ENCODE measurements around the gene RPN2. TPM values are rescaled to one million over a fixed set of nuclear protein-coding genes. Genes with fewer than 3 reads are reported as not detected.

Gene RPN2
- total RNA-seq, 1 donor from 2014 or later: 142 TPM

DNA sequence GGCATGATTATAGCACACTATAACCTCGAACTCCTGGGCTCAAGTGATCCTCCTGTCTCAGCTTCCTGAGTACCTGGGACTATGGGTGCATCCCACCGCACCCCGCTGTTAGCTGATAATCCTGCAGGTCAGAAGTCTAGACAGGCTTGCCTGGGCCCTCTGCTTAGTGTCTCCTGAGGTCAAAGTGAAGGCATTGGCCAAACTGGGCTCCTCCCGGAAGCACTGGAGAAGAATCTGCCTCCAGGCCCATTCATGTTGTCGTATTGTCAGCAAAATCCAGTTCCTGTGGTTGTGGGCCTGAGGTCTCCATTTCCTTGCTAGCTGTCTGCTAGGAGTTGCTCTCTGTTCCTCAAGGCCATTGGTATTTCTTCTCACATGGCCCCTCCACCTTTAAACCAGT lies 6.6 kb downstream of the RPN2 start:
- TF ChIP-seq, protein P1, sequence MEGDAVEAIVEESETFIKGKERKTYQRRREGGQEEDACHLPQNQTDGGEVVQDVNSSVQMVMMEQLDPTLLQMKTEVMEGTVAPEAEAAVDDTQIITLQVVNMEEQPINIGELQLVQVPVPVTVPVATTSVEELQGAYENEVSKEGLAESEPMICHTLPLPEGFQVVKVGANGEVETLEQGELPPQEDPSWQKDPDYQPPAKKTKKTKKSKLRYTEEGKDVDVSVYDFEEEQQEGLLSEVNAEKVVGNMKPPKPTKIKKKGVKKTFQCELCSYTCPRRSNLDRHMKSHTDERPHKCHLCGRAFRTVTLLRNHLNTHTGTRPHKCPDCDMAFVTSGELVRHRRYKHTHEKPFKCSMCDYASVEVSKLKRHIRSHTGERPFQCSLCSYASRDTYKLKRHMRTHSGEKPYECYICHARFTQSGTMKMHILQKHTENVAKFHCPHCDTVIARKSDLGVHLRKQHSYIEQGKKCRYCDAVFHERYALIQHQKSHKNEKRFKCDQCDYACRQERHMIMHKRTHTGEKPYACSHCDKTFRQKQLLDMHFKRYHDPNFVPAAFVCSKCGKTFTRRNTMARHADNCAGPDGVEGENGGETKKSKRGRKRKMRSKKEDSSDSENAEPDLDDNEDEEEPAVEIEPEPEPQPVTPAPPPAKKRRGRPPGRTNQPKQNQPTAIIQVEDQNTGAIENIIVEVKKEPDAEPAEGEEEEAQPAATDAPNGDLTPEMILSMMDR (IDR thresholded peaks at IDR 0.05; ENCODE audit: unreplicated experiment): no peak
- H3K27me3 Mint-ChIP-seq (ENCODE audit: low read depth): no peaks in the 10 kb centered on the region
- no peak overlapping the region for H3K4me3 Mint-ChIP-seq
- H3K27ac Mint-ChIP-seq: no peak overlapping the region
- DNase-seq (ENCODE audit: low spot score in 2 of 2, unreplicated experiment in 2 of 2): no peak
- H3K36me3 Mint-ChIP-seq: peaks cover 32% of the 10 kb centered on the region
- H3K4me1 Mint-ChIP-seq: peaks cover 8% of the 10 kb centered on the region
- H3K9me3 Mint-ChIP-seq: no peaks in the 10 kb centered on the region

DNA sequence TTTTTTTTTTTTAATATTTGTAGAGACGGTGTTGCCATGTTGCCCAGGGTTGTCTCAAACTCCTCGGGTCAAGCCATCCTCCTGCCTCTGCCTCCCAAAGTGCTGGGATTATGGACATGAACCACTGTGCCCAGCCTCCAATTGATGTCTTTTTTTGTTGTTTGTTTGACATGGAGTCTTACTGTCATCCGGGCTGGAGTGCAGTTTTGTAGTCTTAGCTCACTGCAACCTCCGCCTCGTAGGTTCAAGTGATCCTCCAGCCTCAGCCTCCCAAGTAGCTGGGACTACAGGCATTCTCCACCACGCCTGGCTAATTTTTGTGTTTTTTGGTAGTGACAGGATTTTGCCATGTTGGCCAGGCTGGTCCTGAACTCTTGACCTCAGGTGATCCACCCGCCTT lies 9.7 kb downstream of the RPN2 start:
- no peak for DNase-seq (ENCODE audit: low spot score in 2 of 2, unreplicated experiment in 2 of 2)
- Mint-ChIP-seq H3K4me3 (no peak overlapping the region), H3K9me3 (no peaks in the 10 kb centered on the region), H3K4me1 (peaks cover 5% of the 10 kb centered on the region), H3K36me3 (peaks cover 33% of the 10 kb centered on the region), H3K27ac (no peak overlapping the region), H3K27me3 (ENCODE audit: low read depth) (no peaks in the 10 kb centered on the region)
- TF ChIP-seq, protein P1 (IDR thresholded peaks at IDR 0.05; ENCODE audit: unreplicated experiment): no peak

DNA sequence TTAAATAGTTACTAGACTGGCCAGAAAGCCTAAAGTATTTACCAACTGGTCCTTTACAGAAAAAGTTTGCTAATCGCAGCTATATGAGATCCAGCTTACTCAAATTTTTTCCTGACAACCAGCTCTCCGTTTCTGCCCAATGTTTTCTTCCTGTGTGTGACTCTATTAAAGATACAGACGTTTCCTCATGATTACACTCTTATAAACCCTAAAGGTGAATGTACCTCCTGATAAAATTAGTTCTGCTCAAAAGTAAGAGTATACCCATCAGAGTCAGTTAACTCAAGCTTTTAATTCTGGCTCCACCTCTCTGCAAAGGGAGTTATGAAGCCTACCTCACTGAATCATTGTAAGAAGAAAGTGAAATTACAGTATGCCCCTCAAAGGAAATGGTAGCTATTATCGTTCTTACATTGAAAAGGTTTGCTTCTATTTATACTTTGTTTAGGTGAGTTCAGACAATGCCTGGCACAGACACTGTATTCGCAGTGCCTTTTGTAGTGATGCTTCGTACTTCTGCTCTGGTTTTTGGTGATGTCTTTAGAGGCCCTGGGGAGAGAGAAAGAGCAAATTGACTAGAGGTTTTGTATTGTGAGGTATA lies 10.4 kb downstream of the RPN2 start:
- TF ChIP-seq, protein P1 (IDR thresholded peaks at IDR 0.05; ENCODE audit: unreplicated experiment): no peak
- no peaks in the 10 kb centered on the region for H3K9me3 Mint-ChIP-seq
- no peaks in the 10 kb centered on the region for H3K27me3 Mint-ChIP-seq (ENCODE audit: low read depth)
- peaks cover 31% of the 10 kb centered on the region for H3K36me3 Mint-ChIP-seq
- H3K4me1 Mint-ChIP-seq: peaks cover 6% of the 10 kb centered on the region
- H3K4me3 Mint-ChIP-seq: no peak overlapping the region
- H3K27ac Mint-ChIP-seq: no peak overlapping the region
- no peak for DNase-seq (ENCODE audit: low spot score in 2 of 2, unreplicated experiment in 2 of 2)

DNA sequence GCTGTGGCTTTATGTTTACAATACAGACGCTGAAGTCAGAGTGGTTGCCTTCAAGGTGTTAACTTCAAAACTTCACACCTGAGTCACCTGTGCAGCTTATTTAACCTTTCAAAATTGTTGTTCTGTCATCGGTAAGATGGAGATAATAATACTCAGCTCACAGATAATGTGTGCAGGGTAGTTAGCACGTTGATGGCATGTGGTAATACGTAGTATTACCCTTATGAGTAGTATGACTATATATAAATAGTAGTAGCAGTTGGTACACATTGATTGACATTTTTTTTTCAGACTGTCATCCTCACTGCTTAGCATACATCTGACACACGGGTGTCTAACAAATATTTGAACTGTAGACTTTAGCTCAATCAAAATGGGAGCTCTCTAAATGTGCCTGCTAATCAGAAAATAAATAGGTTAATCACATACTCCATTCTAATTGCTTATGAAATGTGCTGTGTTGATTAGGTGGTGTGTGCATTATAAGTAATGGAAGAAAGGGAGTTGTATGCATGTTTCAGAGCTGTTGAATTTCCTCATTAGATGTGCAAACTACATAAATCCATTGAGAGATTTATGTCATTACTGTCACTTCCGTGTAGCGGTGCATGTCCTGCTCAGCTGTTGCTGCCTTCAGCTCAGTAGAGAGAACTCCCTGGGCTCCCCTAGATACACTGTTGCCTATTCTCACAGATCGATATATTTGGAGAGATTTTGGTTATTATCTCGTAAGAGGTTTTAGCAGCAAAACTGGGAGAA lies 11.4 kb downstream of the RPN2 start:
- no peak for DNase-seq (ENCODE audit: low spot score in 2 of 2, unreplicated experiment in 2 of 2)
- no peaks in the 10 kb centered on the region for H3K27me3 Mint-ChIP-seq (ENCODE audit: low read depth)
- H3K36me3 Mint-ChIP-seq: peaks cover 27% of the 10 kb centered on the region
- TF ChIP-seq, protein P1 (IDR thresholded peaks at IDR 0.05; ENCODE audit: unreplicated experiment): no peak
- no peak overlapping the region for H3K4me3 Mint-ChIP-seq
- peaks cover 13% of the 10 kb centered on the region for H3K4me1 Mint-ChIP-seq
- no peaks in the 10 kb centered on the region for H3K9me3 Mint-ChIP-seq
- H3K27ac Mint-ChIP-seq: peak overlapping the region; percentile 43

DNA sequence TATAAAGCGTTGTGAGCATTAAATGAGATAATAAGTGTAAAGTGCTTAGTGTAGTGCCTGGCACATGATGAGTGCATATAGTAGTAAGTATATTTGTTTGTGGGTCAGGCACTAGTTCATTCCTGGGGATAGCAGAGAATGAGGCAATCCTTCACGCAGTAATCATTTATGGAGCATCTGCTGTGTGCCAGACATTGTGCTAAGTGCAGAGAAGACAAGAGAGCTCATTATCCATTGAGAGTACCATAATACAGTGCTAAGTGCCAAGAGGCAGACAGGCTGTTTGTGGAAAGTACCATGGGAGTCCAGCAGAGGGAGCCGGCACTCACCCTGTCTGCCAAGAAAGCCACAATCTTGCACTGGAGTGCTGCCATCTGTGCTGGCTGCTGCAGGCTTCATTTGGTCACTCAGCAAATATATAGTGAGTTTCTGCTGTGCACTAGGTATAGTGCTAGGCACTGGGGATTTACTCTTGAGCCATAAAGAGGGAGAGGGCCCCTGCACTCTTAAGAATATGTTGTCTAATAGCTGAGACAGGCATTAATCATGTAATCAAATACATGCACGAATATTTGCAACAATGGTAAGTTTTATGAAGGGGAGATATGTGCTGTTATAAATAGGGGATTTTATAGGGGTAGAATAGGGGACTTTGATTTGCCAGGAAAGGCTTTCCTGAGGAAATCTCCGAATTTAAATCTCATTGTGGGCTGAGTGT lies 13.2 kb downstream of the RPN2 start:
- TF ChIP-seq, protein P1 (IDR thresholded peaks at IDR 0.05; ENCODE audit: unreplicated experiment): peak; percentile 85
- Mint-ChIP-seq H3K9me3 (no peaks in the 10 kb centered on the region), H3K4me3 (no peak overlapping the region), H3K4me1 (peaks cover 14% of the 10 kb centered on the region), H3K36me3 (peaks cover 21% of the 10 kb centered on the region), H3K27me3 (ENCODE audit: low read depth) (no peaks in the 10 kb centered on the region), H3K27ac (peak overlapping the region; percentile 7)
- peak; percentile 43 to 82 for DNase-seq (ENCODE audit: low spot score in 2 of 2, unreplicated experiment in 2 of 2)

Measured in mesothelial cell of epicardium (in vitro differentiated cells).